Astrocyte (in vitro differentiated cells and primary cell): Measurements from ENCODE around the gene FEZF2. TPM values are rescaled to one million over a fixed set of nuclear protein-coding genes. Genes with fewer than 3 reads are reported as not detected.

ENCODE experiments used
- DNase-seq: peaks from one replicate; pipeline ENCODE4 v3.0.0-alpha.2; 2010; ENCODE audit warnings: low read depth
- FAIRE-seq: peaks from 2 replicates; lab custom pipeline; 2011; peaks lifted over from hg19 to GRCh38; lab: Jason Lieb, UNC
- H2AFZ ChIP-seq: 2 replicates; pipeline ENCODE4 v1.6.0; 2012; ENCODE audit warnings: low read depth, low read length, inconsistent platforms
- H3K27ac ChIP-seq: 2 replicates; pipeline ENCODE4 v1.5.1; 2011; ENCODE audit warnings: low read depth, low read length, inconsistent platforms
- H3K27me3 ChIP-seq: 2 replicates; pipeline ENCODE4 v1.6.0; 2011; ENCODE audit warnings: low read length, inconsistent platforms; ENCODE audit not compliant: insufficient read depth
- H3K36me3 ChIP-seq: 2 replicates; pipeline ENCODE4 v1.5.1; 2011; ENCODE audit warnings: low read length, inconsistent platforms; ENCODE audit not compliant: insufficient read depth
- H3K4me1 ChIP-seq: 2 replicates; pipeline ENCODE4 v1.5.1; 2011; ENCODE audit warnings: low read length, inconsistent platforms; ENCODE audit not compliant: insufficient read depth
- H3K4me2 ChIP-seq: 2 replicates; pipeline ENCODE4 v1.6.0; 2012; ENCODE audit warnings: low read length, inconsistent platforms
- H3K4me3 ChIP-seq: 2 replicates; pipeline ENCODE4 v1.5.1; 2011; ENCODE audit warnings: low read depth, mild to moderate bottlenecking, low read length, inconsistent platforms; ENCODE audit not compliant: insufficient read depth
- H3K79me2 ChIP-seq: 2 replicates; pipeline ENCODE4 v1.6.0; 2012; ENCODE audit warnings: mild to moderate bottlenecking, low read length, inconsistent platforms; ENCODE audit not compliant: insufficient read depth
- H3K9ac ChIP-seq: 2 replicates; pipeline ENCODE4 v1.6.0; 2012; ENCODE audit warnings: mild to moderate bottlenecking, low read length, inconsistent platforms
- H3K9me3 ChIP-seq: 2 replicates; pipeline ENCODE4 v1.5.1; 2012; ENCODE audit warnings: low read depth, mild to moderate bottlenecking, low read length, inconsistent platforms; ENCODE audit not compliant: insufficient read depth
- H4K20me1 ChIP-seq: 2 replicates; pipeline ENCODE4 v1.6.0; 2012; ENCODE audit warnings: low read length, inconsistent platforms; ENCODE audit not compliant: insufficient read depth
- H3K27ac Mint-ChIP-seq: one replicate; pipeline ENCODE4 v1.8.0; 2021; ENCODE audit warnings: mild to moderate bottlenecking, mixed read lengths; ENCODE audit not compliant: unreplicated experiment
- H3K27me3 Mint-ChIP-seq: one replicate; pipeline ENCODE4 v1.8.0; 2021; ENCODE audit warnings: low read depth, mixed read lengths; ENCODE audit not compliant: unreplicated experiment
- H3K36me3 Mint-ChIP-seq: one replicate; pipeline ENCODE4 v1.8.0; 2021; ENCODE audit warnings: low read depth, mixed read lengths; ENCODE audit not compliant: unreplicated experiment
- H3K4me1 Mint-ChIP-seq: one replicate; pipeline ENCODE4 v1.8.0; 2021; ENCODE audit warnings: low read depth, mixed read lengths; ENCODE audit not compliant: unreplicated experiment
- H3K4me3 Mint-ChIP-seq: one replicate; pipeline ENCODE4 v1.8.0; 2021; ENCODE audit warnings: mild to moderate bottlenecking, moderate library complexity, mixed read lengths; ENCODE audit not compliant: unreplicated experiment
- H3K9me3 Mint-ChIP-seq: one replicate; pipeline ENCODE4 v1.8.0; 2021; ENCODE audit warnings: mild to moderate bottlenecking, mixed read lengths; ENCODE audit not compliant: unreplicated experiment
- CTCF ChIP-seq: IDR thresholded peaks from 2 replicates; pipeline ENCODE4 v1.5.1; 2011; ENCODE audit warnings: low read depth, mild to moderate bottlenecking, inconsistent platforms, low read length, moderate library complexity; ENCODE audit not compliant: insufficient read depth
- EZH2 ChIP-seq: IDR thresholded peaks from 2 replicates; pipeline ENCODE4 v1.6.1; 2012; ENCODE audit warnings: mild to moderate bottlenecking, low read length, inconsistent platforms; ENCODE audit not compliant: insufficient read depth
- total RNA-seq: library from RNA; stranded (reverse); gene quantifications from 2 replicates; pipeline ENCODE4 v1.2.1, GENCODE V29; 2021

The FEZF2 gene
- total RNA-seq, 1 donor from 2014 or later: not detected

- Histone ChIP-seq H2AFZ (no peak overlapping the region), H3K4me3 (no peak overlapping the region), H4K20me1 (peaks cover 3% of the 10 kb centered on the region), H3K4me1 (peaks cover 6% of the 10 kb centered on the region), H3K9ac (no peak overlapping the region), H3K27me3 (peaks cover 91% of the 10 kb centered on the region), H3K27ac (no peak overlapping the region), H3K4me2 (no peak overlapping the region), H3K9me3 (no peaks in the 10 kb centered on the region), H3K36me3 (no peaks in the 10 kb centered on the region), H3K79me2 (no peaks in the 10 kb centered on the region)
- DNase-seq (no peak), FAIRE-seq (no peak)
- H3K27me3 Mint-ChIP-seq: peaks cover 86% of the 10 kb centered on the region
- H3K36me3 Mint-ChIP-seq: no peaks in the 10 kb centered on the region
- no peak overlapping the region for H3K27ac Mint-ChIP-seq
- peaks cover 11% of the 10 kb centered on the region for H3K9me3 Mint-ChIP-seq
- TF ChIP-seq EZH2 (no peak), CTCF (no peak)
- peaks cover 4% of the 10 kb centered on the region for H3K4me1 Mint-ChIP-seq
- H3K4me3 Mint-ChIP-seq: no peak overlapping the region
Measured at GRCh38 chr3:62375655-62376453, 2.5 kb upstream of the FEZF2 start.

- peaks cover 92% of the 10 kb centered on the region for H3K27me3 ChIP-seq
- H3K4me1 ChIP-seq: peaks cover 6% of the 10 kb centered on the region
- peaks cover 1% of the 10 kb centered on the region for H3K36me3 Mint-ChIP-seq
- H3K4me3 ChIP-seq: peak overlapping the region; percentile 52
- peak overlapping the region; percentile 41 for H2AFZ ChIP-seq
- no peaks in the 10 kb centered on the region for H3K79me2 ChIP-seq
- H3K36me3 ChIP-seq: no peaks in the 10 kb centered on the region
- peaks cover 3% of the 10 kb centered on the region for H3K9me3 ChIP-seq
- peaks cover 5% of the 10 kb centered on the region for H3K4me1 Mint-ChIP-seq
- peaks cover 86% of the 10 kb centered on the region for H3K27me3 Mint-ChIP-seq
- peak overlapping the region; percentile 47 for H3K27ac Mint-ChIP-seq
- peak; percentile 10 for DNase-seq
- TF ChIP-seq CTCF: no peak
- TF ChIP-seq EZH2: peak; percentile 8
- H3K9me3 Mint-ChIP-seq: peaks cover 22% of the 10 kb centered on the region
- peak overlapping the region; percentile 40 for H3K4me3 Mint-ChIP-seq
- FAIRE-seq: no peak
- H3K4me2 ChIP-seq: peak overlapping the region; percentile 90
- peaks cover 7% of the 10 kb centered on the region for H4K20me1 ChIP-seq
- H3K9ac ChIP-seq: no peak overlapping the region
- no peak overlapping the region for H3K27ac ChIP-seq
Measured at GRCh38 chr3:62374341-62375218, 1.2 kb upstream of the FEZF2 start.
